HG02623 (cell line): ENCODE results near the gene HOXA9.

Experiments
- ATAC-seq: cut with Tn5 transposase; IDR thresholded peaks from one replicate; pipeline ENCODE4 v1.9.1; 2021; ENCODE audit warnings: moderate library complexity; ENCODE audit not compliant: unreplicated experiment

The HOXA9 gene

DNA sequence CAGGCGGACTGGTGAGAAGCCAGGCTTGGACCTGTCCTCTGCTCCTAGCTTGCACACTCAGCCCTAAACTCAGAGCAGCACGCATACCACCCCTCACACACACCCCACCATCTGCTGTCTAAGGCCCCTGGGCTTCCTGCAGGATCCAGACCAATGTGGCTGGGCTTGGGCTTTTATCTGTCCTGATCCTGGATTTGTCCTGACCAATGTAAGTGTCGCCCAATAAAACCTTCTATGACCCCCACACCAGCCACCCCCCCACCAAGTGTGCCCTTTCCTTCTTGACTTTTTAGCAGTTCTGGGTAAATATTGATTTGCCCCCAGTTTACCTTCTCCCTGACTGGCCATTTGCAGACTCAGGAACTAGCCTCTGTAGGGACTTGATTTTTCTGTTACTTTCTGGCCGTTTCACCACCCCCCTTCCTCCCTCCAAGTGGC lies 36.3 kb upstream of the HOXA9 start:
- no peak for ATAC-seq

DNA sequence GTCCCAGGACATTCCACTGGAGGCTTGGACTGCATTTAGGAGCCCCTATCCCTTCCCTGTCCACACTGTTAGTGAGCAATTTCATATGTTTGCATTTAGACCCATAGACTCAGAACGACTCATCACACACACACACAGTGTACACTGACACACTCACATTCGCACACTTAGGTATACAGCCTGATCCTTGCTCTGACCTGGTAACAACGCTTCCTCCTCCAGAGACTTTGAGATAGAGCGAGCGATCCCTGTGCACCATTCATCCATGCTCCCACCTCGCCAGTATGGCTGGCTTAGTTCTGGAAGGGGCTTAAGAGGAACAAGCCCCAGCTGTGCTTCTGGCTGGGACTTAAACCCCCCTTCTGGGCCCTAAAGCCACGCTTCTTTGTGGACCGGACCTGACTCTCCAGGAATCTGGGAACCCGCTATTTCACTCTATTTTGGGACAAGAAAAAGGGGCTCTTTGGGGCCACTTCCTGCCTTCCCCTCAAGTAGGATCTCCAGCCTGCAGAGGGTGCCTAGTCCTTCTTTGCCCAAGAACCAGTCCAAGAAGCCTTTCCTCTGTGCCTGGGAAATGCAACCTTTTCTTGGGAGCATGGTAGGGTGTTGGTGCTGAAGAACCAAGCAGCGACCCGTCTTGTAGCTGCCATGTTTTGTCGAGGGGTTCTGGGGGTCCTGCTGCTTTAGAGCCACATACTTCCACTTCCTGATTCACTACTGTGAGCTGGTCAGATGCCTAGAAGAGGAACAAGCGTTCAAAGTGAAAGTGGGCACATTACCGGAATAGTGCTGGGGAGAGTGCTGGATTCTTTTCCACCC lies 35.6 kb upstream of the HOXA9 start:
- ATAC-seq, result no peak

DNA sequence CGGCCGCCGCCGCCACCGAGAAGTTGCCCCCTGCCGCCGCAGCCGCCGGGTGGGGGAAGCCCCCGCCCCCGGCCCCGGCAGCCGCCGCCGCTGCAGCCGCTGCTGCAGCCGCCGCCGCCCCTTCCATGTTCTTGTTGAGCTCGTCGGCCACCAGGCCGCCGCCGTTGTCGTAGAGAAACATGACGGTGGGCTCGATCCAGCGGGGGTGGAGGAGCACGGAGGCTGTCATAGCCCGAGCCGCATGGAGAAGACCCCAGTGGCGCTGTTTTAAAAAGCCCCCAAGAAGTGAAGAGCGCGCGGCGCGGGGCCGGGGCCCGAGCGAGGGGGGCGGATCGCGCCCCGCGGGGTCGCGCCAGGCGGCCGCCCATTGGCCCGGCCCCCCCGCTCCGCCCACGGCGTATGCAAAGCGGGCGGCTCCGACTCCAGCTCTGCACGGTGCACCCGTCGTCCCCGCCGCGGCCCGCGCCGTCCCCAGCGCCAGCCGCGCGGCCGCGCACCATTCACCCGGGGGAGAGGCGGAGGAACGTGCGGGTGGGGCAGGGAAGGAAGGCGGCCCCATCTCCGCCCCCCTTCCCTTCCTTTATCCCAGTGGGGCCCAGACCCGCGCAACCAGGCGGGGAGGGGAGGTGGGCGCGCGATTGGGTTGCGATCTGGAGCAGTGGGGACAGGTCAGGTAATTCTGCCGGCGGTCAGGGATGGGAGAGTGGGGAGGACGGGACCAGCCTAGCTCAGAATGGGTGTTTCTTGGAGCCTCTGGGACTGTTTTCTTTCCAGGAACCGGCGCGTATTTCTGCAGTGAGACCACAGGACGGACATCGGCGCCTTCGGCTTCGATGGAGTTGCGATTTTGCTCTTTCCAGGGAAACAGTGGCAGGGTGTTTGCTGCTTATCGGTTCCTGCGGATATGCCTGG lies 34.8 kb upstream of the HOXA9 start, which contains the start of gene HOXA13:
Gene HOXA13 (minus strand): TSS at position 243 of the 912 bp plus-strand sequence. CDS start 14 bp downstream, at position 229.
- ATAC-seq, result no peak

DNA sequence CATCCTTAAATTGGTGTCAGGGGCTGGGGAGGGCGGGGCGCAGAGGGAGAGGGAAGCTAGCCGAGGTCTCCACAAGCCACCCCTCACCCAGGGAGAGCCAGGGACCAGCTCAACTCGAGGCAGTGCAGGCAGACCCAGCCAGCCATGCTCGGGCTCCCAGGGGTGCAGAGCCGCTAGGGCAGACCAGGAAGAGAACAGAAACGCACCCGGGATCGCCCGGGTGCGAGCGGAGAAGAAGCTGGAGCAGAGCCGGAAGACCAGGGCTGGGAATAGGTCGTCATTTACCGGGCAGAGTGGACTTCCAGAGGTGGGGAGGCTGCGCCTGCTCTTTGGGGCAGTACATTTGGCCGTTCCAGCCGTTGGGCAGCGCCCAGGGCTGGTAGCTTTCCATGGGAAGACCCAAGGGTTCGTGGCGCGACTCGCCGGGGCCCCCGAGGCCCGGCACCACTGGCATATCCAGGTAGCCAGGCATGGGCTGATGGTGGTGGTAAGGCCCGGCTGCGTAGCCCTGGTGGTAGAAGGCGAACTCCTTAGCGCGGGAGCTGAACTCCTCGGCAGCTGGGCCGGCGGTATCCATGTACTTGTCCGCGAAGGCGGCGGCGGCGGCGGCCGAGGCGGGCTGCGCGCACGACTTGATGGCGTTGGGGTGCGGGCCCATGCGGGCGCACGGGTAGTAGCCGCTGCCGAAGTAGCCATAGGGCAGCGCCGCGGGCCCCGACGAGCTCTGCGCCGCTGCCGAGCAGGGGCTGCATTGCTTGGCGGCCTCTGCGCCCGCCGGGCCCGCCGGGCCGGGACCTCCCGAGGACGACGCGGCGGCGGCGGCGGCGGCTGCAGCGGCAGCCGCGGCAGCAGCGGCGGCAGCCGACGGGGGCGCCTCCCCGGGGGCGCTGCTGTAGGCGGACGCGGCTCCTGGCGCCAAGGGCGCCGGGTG lies 33.8 kb upstream of the HOXA9 start:
- no peak for ATAC-seq

DNA sequence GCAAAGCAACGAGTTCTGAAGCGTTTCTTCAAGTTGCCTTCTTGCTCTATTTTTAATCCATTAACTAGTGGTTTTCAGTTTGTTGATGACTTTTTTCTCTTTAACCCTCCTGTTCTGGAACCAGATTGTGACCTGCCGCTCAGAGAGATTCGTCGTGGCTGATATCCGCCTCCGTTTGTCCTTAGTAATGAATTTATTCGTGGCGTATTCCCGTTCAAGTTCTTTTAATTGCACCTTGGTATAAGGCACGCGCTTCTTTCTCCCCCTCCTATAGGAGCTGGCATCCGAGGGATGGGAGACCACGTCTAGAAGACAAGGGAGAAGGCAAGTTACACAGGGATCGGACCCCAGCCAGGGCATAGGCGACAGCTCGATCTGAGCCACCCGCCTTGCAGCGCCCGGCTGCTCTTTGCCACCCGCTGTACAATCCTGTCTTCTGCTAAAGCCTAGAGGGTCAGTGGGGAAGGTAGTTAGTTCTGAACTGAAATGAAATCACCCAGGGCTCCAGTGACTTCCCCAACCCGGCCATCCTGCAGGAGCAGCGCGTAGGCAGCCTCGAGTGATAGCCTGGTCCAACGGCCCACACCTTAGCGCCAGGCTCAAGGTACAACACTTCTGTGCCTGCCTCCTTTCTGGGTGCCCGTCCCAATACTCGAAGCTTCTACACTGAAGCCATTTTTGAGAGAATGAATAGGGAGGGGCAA lies 33.0 kb upstream of the HOXA9 start:
- ATAC-seq, result no peak

DNA sequence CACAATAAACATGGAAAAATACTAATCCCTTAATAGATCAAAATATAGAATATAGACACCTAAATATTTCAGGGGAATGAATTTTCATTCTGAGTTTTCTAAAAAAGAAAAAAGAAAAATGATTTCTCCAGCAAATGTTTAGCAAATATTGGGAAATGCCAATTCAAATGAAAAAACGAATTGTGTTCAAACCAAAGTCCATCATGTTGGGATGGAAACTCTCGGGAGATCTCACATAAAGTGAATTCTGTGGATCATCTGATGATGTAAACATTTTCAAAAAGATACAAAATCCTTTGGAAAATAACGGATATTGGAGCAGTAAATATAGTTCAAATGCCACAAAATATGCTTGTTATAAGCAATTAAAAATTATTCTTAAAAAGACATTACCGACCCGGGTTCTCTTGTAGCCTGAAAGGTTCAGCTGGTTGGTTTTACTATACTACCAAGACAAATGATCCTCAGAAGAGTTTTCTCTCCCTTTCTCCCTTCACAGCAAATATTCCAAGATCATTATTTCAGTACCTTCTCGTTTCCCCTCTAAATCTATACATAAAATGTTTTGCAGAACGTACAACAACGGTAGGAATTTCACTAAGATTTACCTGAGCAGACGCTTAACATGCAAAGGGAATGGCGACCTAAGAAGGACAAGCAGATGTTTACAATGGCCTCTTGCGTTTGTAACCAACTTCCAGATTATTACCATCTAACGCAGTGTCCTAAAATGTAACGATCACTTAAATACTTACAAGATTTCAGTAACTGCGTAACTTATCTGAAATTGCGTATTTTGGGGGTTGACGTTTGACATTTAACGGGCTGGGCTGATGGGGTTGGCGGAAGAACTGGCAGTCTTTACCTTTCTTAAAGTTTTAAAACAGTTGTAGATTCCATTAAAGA lies 32.1 kb upstream of the HOXA9 start:
- no peak for ATAC-seq

DNA sequence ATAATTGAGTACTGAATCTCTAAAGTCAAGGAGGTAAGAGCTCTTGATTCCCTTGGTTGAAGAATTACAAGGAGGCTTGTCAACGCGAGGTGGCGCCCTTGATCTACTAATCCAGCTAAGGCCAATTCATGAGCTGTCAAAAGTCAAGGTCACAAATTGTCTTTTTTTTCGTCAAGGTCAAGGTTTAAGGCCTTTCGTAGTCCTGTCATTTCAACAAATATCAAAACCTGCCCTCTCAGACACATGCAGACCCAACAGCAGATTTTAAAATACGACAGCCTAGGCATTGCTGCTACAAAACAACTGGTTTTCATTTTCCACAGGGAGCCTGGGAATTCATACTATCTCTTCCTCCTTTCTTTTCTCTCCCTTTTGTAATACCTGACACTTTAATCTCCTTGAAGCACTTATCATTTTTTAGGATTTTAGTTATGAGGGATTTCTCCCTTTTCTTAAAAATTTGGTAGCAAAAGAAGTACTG lies 31.0 kb upstream of the HOXA9 start:
- no peak for ATAC-seq

DNA sequence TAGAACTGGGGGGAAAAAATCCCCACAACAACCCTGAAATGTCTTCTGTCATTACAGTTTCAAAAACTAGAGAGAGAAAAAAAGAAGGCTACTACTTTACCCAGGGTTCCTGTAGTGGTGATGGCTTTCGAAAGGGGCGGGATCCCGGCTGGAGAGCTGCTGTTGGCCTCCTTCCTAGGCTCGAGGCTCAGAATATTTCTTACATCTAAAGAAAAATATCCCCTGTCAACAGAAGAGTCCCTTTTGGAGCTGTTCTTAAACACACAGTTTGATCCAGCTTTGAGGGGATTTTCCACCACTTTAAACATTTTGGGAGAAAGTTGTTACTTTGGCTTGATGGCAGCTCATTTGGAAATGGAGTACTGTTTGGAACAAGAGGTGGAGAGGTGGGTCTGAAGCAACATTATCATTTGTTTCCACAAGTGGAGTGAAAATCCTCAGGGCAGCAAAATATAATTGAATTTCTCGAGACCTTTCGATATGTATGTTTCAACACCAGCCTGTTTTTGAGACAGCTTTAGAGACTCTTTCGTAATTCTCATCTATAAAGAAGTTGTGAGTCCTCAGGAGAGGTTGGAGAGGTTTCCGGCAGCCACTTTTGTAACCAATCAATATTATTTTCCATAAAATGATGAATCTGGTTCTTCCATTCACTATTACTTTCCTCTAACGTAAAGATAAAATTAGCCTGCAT lies 29.5 kb upstream of the HOXA9 start:
- ATAC-seq, result no peak

DNA sequence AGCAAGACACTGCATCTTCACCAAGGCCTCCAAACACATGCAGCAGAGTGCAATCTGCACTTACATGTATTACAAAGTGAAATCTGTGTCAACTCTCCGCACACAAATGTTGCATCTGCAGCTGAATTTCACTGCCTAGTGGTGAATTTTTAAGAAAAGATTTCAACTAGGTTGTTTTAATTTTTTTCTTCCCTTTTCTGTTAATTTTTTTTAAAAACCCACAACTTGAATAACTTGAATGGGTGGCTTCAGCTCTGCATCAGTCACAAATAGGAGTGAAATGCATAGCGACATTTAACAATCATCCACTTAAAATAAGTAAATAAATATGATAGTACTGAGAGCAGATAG lies 28.6 kb upstream of the HOXA9 start:
- no peak for ATAC-seq

DNA sequence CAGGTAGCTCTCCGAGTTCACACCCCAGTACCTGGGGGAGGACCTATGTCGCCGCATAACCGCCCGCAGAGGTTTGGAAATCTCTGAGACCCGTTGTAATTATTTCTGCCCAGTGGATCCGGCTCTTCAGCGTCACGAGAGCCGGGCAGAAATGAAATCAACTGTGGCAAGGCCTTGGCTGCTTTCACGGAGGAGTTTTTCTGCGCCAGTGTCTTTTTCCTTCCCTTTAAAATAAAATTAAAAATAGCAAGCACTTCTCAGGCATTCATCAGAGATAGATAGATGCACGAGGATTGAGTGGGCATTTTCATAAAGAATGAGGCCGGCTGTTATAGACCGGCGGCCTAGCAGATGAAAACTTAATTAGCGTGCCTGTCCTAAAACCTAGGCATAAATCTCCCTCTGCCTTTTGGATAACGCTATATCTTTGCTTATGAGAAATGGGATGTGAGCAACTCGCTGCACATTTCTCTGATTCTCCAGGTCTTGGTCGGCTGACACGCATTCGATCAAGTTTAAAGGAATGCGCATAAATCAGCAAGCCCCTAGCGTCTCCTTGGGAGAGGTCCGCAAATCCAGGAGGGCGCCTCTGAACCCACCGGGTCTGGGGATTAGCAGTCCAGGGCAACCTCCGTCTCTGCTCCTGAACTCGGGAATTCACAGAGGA lies 28.1 kb upstream of the HOXA9 start:
- no peak for ATAC-seq

DNA sequence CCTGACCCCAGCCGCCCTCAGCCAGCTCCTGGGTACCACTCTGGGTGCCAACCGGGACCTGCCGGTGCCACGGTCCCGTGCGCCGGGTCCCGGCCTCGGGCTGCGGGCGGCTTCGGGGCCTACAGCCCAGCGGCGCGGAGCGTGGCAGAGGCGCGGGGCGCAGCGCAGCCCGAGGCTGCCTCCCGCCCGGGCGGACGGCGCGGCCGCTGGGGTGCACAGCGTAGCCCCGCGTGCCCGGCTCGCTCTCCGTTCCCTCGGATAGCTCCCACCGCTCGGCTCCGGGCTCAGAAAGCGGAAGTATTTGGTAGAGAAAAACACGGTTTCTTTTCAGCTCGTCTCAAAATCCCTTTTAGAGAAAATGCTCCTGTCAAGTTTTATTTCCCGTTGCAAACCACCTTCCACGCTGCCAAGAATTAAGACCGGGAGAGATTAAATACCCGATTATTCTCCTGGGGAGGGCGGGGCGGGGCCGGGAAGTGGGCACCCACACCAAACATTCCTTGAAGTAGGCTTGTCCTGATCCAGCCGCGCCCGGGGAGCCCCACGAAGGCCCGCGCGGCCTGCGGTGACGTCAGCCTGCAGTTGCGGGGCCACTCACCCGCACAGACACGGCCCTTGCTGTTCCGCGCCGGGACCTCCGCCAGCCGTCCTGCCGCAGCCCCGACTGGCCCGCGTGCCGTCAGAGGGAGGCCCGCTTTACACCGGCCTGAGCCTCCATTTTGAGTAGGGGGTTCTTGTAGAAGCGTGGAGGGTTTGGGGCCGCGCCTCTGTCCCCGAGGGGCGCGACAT lies 27.4 kb upstream of the HOXA9 start:
- no peak for ATAC-seq

DNA sequence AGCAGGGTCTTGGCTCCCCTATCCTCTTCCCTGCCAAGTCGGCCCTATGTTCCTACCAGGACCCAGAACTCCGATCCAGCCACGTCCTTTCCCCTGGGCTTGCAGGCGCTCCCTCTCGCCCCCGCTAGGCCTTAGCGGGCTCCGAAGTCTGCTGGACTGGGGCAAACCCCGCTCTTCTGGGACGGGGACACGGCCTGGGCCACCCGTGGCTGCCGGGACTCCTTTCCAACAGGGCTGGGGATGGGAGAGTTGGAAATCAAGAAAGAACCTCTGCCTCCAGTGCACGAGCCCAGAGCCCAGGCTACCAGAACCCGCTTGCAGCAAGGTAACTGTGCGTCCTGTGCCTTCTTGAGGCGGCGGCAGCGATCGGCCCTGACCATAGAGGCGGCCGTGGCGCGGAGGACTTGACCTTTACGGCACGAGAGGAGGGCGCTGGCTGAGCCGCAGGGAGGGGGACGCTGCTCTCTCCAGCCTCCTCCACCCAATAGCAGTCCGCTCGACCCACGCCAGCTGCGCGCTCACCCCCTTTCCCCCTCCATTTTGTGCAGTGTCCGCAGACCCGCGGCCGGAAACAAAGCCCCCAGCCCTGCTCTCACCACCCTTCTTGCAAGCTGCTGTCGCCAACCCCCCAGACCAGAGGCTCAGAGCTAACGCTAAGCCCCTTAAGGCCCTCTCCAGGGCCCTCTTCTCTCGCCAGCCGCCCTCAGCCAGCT lies 26.7 kb upstream of the HOXA9 start:
- ATAC-seq, result no peak

DNA sequence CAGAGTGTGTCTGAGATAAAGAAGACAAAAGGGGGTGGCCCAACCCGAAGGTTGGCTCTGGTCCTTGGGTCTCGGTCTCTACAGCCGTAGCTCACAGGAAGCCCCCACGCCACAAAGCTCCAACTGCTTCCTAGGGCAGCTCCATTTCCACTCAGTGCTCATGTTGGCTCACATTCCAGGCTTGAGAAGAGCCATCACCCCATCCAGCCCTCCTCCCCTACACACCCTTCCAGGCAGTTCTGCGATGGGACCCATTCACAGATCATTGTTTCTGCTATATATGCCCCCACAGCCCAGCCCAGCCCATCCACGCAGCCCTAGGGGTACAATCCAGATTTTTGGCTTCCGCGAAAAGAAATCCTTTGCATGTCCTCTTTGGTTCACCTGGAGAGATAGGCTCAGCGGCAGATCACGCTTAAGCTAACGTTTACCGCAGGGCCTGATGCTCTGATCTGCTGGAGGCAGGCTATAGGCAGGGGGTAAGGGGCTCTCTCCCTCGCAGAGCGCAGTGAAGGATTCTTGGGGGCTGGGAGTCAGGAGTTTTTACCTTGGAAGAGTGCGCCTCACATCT lies 25.9 kb upstream of the HOXA9 start:
- ATAC-seq, result no peak

DNA sequence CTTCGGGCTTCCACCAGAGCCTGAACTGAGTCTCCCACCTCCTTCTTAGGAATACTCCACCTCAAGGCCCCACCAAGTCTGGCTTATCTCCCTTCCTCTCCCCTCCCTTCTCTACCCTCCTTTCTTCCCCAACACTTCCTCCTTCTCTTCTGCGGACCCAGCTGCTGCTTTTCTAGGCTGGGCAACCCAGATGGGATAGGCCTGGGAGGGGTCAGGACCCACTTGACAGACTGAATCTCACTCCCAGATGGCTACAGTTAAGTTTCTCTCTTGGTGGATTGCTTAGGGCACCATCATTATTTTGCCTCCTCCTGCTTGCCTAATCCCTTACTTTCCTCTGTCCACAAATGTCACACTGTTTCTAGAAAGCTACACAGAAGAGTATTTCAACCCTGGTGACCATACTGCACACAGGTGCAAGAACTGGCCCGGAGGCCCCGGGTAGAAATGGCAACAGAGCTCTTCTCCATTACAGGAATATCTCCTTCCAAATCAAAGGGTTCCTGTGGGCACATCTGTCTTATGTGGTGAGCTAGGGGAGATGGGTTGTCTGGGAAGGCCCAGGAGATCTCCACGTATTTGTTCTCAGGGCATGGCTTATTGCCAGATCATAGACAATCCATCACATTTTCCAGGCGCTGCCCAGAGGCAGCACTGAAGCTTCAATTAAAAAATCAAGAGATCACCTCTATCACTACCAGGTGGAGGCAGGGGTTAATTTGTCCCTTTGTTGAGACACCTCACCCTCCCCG lies 24.8 kb upstream of the HOXA9 start:
- ATAC-seq, result no peak

DNA sequence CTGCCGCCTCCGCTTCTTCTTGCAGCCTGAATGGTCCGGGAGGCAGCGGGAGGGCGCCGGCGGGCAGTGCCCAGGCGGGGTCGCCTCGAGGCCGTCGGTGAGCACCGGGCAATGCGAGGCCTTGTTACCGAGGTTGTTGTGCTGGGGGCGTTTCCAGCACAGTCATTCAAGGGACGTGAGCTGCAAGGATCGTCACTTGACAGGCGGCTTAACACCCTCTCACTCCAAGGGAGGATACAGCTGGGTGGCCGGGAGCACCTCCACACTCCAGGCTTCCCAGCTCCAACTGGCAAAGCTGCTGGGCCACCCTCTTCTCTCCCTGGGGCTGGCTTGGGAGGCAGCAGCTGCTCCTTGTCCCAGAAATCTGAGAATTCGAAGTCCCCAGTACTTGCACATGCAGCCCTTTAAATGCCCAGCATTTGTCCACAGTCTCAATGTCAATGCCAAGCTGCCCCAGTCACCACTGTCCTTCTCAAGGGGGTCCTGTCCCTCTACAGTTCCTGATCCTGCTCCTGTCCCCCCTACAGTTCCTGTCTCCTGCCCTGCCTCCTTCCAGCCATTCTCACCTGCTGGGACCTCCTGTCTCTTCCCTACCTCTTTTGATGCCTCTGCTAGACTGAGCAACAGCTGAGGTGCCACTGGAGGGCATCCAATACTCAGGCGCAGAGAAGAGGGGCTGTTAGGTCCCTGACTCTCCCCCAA lies 24.1 kb upstream of the HOXA9 start:
- ATAC-seq, result no peak
